MCF 10A (cell line): ENCODE measurements around the gene KDM3B. TPM values are rescaled to one million over a fixed set of nuclear protein-coding genes. Genes with fewer than 3 reads are reported as not detected.

Source experiments
- BruUV-seq: library from RNA; stranded (reverse); fragments of 400-500 nt; replicated peaks from 2 replicates; lab custom pipeline; 2021; lab: Mats Ljungman, UMichigan
- CTCF ChIA-PET: fragments of 300-600 bp; sonication (Branson Sonifier 250); formaldehyde crosslinking; extraction: SDS; loops from one replicate; lab custom pipeline; 2021; ENCODE audit warnings: antibody characterized with exemption, inconsistent platforms; lab: Yijun Ruan, JAX
- POLR2A ChIA-PET: fragments of 300-600, 350-650 bp; sonication (Branson Sonifier 250); formaldehyde crosslinking; extraction: SDS; loops from one replicate; lab custom pipeline; 2020; ENCODE audit warnings: antibody characterized with exemption, inconsistent platforms; lab: Yijun Ruan, JAX
- DNase-seq: peaks from one replicate; pipeline ENCODE4 v3.0.0-alpha.2; 2018; ENCODE audit not compliant: unreplicated experiment
- H3K27ac Mint-ChIP-seq: one replicate; pipeline ENCODE4 v1.8.0; 2022; ENCODE audit warnings: mild to moderate bottlenecking, low read depth, mixed read lengths; ENCODE audit not compliant: unreplicated experiment
- H3K27me3 Mint-ChIP-seq: one replicate; pipeline ENCODE4 v1.8.0; 2022; ENCODE audit warnings: mixed read lengths; ENCODE audit not compliant: insufficient read depth, unreplicated experiment
- H3K36me3 Mint-ChIP-seq: one replicate; pipeline ENCODE4 v1.8.0; 2022; ENCODE audit warnings: mild to moderate bottlenecking, moderate library complexity, mixed read lengths; ENCODE audit not compliant: insufficient read depth, unreplicated experiment
- H3K4me1 Mint-ChIP-seq: one replicate; pipeline ENCODE4 v1.8.0; 2022; ENCODE audit warnings: mixed read lengths; ENCODE audit not compliant: insufficient read depth, unreplicated experiment
- H3K4me3 Mint-ChIP-seq: one replicate; pipeline ENCODE4 v1.8.0; 2022; ENCODE audit warnings: mild to moderate bottlenecking, moderate library complexity, mixed read lengths; ENCODE audit not compliant: unreplicated experiment
- H3K9me3 Mint-ChIP-seq: one replicate; pipeline ENCODE4 v1.8.0; 2022; ENCODE audit warnings: mixed read lengths; ENCODE audit not compliant: unreplicated experiment
- intact Hi-C: fragments of 100-400 bp; cut with micrococcal nuclease; formaldehyde crosslinking; loops from 2 replicates; pipeline ENCODE4 v1.14.1; 2022
- total RNA-seq: library from RNA; stranded (reverse); gene quantifications from 2 replicates; pipeline ENCODE4 v1.2.3, GENCODE V29; 2022
- TF ChIP-seq, protein P1 (sequence below): fragments of 200-600 bp; IDR thresholded peaks from one replicate; pipeline ENCODE4 v1.8.0; 2022; ENCODE audit warnings: antibody characterized with exemption, mild to moderate bottlenecking; ENCODE audit not compliant: unreplicated experiment

KDM3B gene
- total RNA-seq, 1 experiment from 2014 or later: 57.8 TPM

- POLR2A ChIA-PET: interaction anchor here (0.6 to 4.4 kb wide), 6 partner anchors 9 to 570 kb away, joined by 3 to 32 read pairs (median 4); partner anchors contain the start of gene EGR1
- intact Hi-C loops: no loop called here
- Mint-ChIP-seq H3K4me3 (no peak overlapping the region), H3K36me3 (no peaks in the 10 kb centered on the region), H3K9me3 (no peaks in the 10 kb centered on the region), H3K4me1 (peaks cover 17% of the 10 kb centered on the region), H3K27me3 (no peaks in the 10 kb centered on the region), H3K27ac (peak overlapping the region; percentile 2)
- no TSS peak for BruUV-seq
- peak; percentile 59 for DNase-seq
- TF ChIP-seq, protein P1, sequence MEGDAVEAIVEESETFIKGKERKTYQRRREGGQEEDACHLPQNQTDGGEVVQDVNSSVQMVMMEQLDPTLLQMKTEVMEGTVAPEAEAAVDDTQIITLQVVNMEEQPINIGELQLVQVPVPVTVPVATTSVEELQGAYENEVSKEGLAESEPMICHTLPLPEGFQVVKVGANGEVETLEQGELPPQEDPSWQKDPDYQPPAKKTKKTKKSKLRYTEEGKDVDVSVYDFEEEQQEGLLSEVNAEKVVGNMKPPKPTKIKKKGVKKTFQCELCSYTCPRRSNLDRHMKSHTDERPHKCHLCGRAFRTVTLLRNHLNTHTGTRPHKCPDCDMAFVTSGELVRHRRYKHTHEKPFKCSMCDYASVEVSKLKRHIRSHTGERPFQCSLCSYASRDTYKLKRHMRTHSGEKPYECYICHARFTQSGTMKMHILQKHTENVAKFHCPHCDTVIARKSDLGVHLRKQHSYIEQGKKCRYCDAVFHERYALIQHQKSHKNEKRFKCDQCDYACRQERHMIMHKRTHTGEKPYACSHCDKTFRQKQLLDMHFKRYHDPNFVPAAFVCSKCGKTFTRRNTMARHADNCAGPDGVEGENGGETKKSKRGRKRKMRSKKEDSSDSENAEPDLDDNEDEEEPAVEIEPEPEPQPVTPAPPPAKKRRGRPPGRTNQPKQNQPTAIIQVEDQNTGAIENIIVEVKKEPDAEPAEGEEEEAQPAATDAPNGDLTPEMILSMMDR: no peak
- CTCF ChIA-PET: interaction anchor here (0.7 to 3.1 kb wide), 3 partner anchors 17 to 22 kb away, joined by 3 to 16 read pairs (median 14); partner anchors contain the start of gene EGR1
These were observed 130.2 kb downstream of the KDM3B start for GRCh38 chr5:138482638-138483037.

Other genes starting within 250 kb of the KDM3B start
- 1.0 TPM in 1 of 2 replicates, not detected in the other for gene NME5, start 213.3 kb upstream of the KDM3B start, total RNA-seq
- gene BRD8, start 174.1 kb upstream of the KDM3B start, total RNA-seq: 93.4 and 108 TPM in 2 replicates
- gene KIF20A, start 173.6 kb upstream of the KDM3B start, total RNA-seq: 19.0 and 30.6 TPM in 2 replicates
- gene CDC23, start 139.4 kb upstream of the KDM3B start, total RNA-seq: 49.7 and 67.1 TPM in 2 replicates
- not detected in 2 replicates for gene GFRA3, start 78.1 kb upstream of the KDM3B start, total RNA-seq
- 10.8 and 12.2 TPM in 2 replicates for gene CDC25C, start 20.9 kb upstream of the KDM3B start, total RNA-seq
- gene FAM53C, start 14.4 kb upstream of the KDM3B start, total RNA-seq: 37.2 and 38.9 TPM in 2 replicates
- 0.77 and 0.81 TPM in 2 replicates for gene REEP2, start 86.4 kb downstream of the KDM3B start, total RNA-seq
- gene EGR1, start 112.8 kb downstream of the KDM3B start, total RNA-seq: 92.3 and 189 TPM in 2 replicates
- gene ETF1, start 190.6 kb downstream of the KDM3B start, total RNA-seq: 307 and 349 TPM in 2 replicates
- 1,057 and 1,102 TPM in 2 replicates for gene HSPA9, start 222.7 kb downstream of the KDM3B start, total RNA-seq